Transverse colon (tissue), 3 donors: ENCODE results near the gene PDE10A.

ENCODE experiments used
- CTCF ChIP-seq, 5 experiments: fragments of 200-600 bp in 3 of 5; fragments of 450-650 bp in 2 of 5; sonication (generic) in 3 of 5; IDR thresholded peaks; 1 replicate in 2 of 5; 2 replicates in 3 of 5; pipeline ENCODE4 v1.5.1; 2016 to 2017; ENCODE audit warnings: antibody characterized with exemption in 5 of 5, inconsistent platforms in 3 of 5, mild to moderate bottlenecking in 2 of 5, moderate library complexity in 1 of 5
- EP300 ChIP-seq: sonication (generic); formaldehyde crosslinking; IDR thresholded peaks from one replicate; pipeline ENCODE4 v1.6.1; 2017; ENCODE audit warnings: antibody characterized with exemption, low read depth

GRCh38 chr6:165422192-165422591, 240.8 kb downstream of the PDE10A start:
- TF ChIP-seq CTCF (IDR thresholded peaks at IDR 0.05): no peak
- no peak for TF ChIP-seq EP300
